Suprapubic skin (tissue), 4 donors: Measurements from ENCODE around the gene AKAP1.

ENCODE experiments used
- CTCF ChIP-seq, 2 donors: fragments of 200-600 bp in 1 of 2; fragments of 450-650 bp in 1 of 2; sonication (generic) in 1 of 2; IDR thresholded peaks; one replicate each; pipeline ENCODE4 v1.5.1; 2016 to 2019; ENCODE audit warnings: antibody characterized with exemption in 2 of 2, mild to moderate bottlenecking in 1 of 2, moderate library complexity in 1 of 2
- EP300 ChIP-seq: sonication (generic); formaldehyde crosslinking; IDR thresholded peaks from one replicate; pipeline ENCODE4 v1.6.1; 2017; ENCODE audit warnings: antibody characterized with exemption
- POLR2A ChIP-seq, 2 donors: fragments of 450-650 bp; IDR thresholded peaks; one replicate each; pipeline ENCODE4 v1.6.1; 2017; ENCODE audit warnings: antibody characterized with exemption in 2 of 2, mild to moderate bottlenecking in 2 of 2, moderate library complexity in 2 of 2
- POLR2AphosphoS5 ChIP-seq, 3 donors: sonication (generic); formaldehyde crosslinking; IDR thresholded peaks; one replicate each; pipeline ENCODE4 v1.6.1; 2017; ENCODE audit warnings: antibody characterized with exemption in 3 of 3

- TF ChIP-seq POLR2A (IDR thresholded peaks at IDR 0.05): no peak
- TF ChIP-seq CTCF (IDR thresholded peaks at IDR 0.05): no peak
- no peak for TF ChIP-seq EP300
- TF ChIP-seq POLR2AphosphoS5 (IDR thresholded peaks at IDR 0.05): no peak
Observed at GRCh38 chr17:57067781-57068180, 17.3 kb upstream of the AKAP1 start.
